ENCODE data around the gene SLC25A44.

Gene SLC25A44

DNA sequence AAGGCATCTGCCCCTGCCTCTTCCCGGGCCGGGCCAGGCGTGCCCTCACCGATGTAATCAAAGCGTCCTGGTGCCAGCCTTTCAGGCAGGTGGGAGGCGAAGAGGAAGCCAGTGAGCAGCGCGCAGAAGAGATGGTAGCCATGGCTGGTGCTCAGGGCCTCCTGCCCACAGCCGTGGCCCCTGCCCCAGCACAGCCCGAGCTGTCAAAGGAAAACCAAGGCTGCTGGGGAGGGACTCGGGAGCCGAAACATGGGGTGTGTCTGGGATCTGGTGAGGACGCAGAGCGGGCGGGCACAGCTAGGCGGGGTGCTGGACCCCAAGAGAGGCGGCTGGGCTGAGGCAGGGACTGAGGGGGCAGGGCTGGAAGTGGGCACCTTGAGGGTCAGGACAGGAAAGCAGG, 50.8 kb downstream of the SLC25A44 start (continued):
- no peak for TF ChIP-seq PATZ1 (CRISPR knock-in tag; IDR thresholded peaks at IDR 0.05; ENCODE audit: borderline replicate concordance)

GRCh38 chr1:156245451-156246232, 51.7 kb downstream of the SLC25A44 start:
- ATAC-seq = no peak

GRCh38 chr1:156246241-156246780, 52.4 kb downstream of the SLC25A44 start:
- ATAC-seq = no peak

More at GRCh38 chr1:156245451-156246232, 51.7 kb downstream of the SLC25A44 start:
- TF ChIP-seq ZNF565 (CRISPR knock-in tag; conservative IDR thresholded peaks at IDR 0.05; ENCODE audit: low read depth) (no peak), PPARA (CRISPR knock-in tag; IDR thresholded peaks at IDR 0.05; ENCODE audit: borderline replicate concordance) (no peak), ZNF8 (CRISPR knock-in tag; IDR thresholded peaks at IDR 0.05) (no peak), ISL1 (CRISPR knock-in tag; IDR thresholded peaks at IDR 0.05) (no peak), ARNTL (CRISPR knock-in tag; IDR thresholded peaks at IDR 0.05; ENCODE audit: borderline replicate concordance, low read depth) (no peak), OSR1 (CRISPR knock-in tag; IDR thresholded peaks at IDR 0.05) (no peak), GLIS3 (CRISPR knock-in tag; IDR thresholded peaks at IDR 0.05) (no peak), RARB (CRISPR knock-in tag; IDR thresholded peaks at IDR 0.05) (no peak), ZNF70 (CRISPR knock-in tag; IDR thresholded peaks at IDR 0.05) (no peak), SNAI2 (CRISPR knock-in tag; IDR thresholded peaks at IDR 0.05) (no peak), ESRRG (CRISPR knock-in tag; IDR thresholded peaks at IDR 0.05) (no peak), ZC3H10 (CRISPR knock-in tag; IDR thresholded peaks at IDR 0.05) (no peak), BACH2 (CRISPR knock-in tag; IDR thresholded peaks at IDR 0.05; ENCODE audit: borderline replicate concordance) (no peak), PATZ1 (CRISPR knock-in tag; IDR thresholded peaks at IDR 0.05; ENCODE audit: borderline replicate concordance) (no peak), CSDC2 (CRISPR knock-in tag; IDR thresholded peaks at IDR 0.05) (no peak), ZFP3 (CRISPR knock-in tag; IDR thresholded peaks at IDR 0.05) (no peak)
- TF ChIP-seq, protein P1, sequence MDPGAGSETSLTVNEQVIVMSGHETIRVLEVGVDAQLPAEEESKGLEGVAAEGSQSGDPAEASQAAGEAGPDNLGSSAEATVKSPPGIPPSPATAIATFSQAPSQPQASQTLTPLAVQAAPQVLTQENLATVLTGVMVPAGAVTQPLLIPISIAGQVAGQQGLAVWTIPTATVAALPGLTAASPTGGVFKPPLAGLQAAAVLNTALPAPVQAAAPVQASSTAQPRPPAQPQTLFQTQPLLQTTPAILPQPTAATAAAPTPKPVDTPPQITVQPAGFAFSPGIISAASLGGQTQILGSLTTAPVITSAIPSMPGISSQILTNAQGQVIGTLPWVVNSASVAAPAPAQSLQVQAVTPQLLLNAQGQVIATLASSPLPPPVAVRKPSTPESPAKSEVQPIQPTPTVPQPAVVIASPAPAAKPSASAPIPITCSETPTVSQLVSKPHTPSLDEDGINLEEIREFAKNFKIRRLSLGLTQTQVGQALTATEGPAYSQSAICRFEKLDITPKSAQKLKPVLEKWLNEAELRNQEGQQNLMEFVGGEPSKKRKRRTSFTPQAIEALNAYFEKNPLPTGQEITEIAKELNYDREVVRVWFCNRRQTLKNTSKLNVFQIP (CRISPR knock-in tag; IDR thresholded peaks at IDR 0.05; ENCODE audit: borderline replicate concordance, low read depth) = no peak

More at GRCh38 chr1:156246241-156246780, 52.4 kb downstream of the SLC25A44 start:
- TF ChIP-seq, protein P1 (CRISPR knock-in tag; IDR thresholded peaks at IDR 0.05; ENCODE audit: borderline replicate concordance, low read depth) = no peak
- no peak for TF ChIP-seq CSRNP3 (CRISPR knock-in tag; IDR thresholded peaks at IDR 0.05)
- TF ChIP-seq TOX (CRISPR knock-in tag; IDR thresholded peaks at IDR 0.05; ENCODE audit: borderline replicate concordance) = no peak
- no peak for TF ChIP-seq GLIS3 (CRISPR knock-in tag; IDR thresholded peaks at IDR 0.05)
- TF ChIP-seq ZNF8 (CRISPR knock-in tag; IDR thresholded peaks at IDR 0.05) = no peak
- no peak for TF ChIP-seq ARNTL (CRISPR knock-in tag; IDR thresholded peaks at IDR 0.05; ENCODE audit: borderline replicate concordance, low read depth)
- no peak for TF ChIP-seq ZNF70 (CRISPR knock-in tag; IDR thresholded peaks at IDR 0.05)
- no peak for TF ChIP-seq ESRRG (CRISPR knock-in tag; IDR thresholded peaks at IDR 0.05)
- no peak for TF ChIP-seq PATZ1 (CRISPR knock-in tag; IDR thresholded peaks at IDR 0.05; ENCODE audit: borderline replicate concordance)
- TF ChIP-seq, protein P2, sequence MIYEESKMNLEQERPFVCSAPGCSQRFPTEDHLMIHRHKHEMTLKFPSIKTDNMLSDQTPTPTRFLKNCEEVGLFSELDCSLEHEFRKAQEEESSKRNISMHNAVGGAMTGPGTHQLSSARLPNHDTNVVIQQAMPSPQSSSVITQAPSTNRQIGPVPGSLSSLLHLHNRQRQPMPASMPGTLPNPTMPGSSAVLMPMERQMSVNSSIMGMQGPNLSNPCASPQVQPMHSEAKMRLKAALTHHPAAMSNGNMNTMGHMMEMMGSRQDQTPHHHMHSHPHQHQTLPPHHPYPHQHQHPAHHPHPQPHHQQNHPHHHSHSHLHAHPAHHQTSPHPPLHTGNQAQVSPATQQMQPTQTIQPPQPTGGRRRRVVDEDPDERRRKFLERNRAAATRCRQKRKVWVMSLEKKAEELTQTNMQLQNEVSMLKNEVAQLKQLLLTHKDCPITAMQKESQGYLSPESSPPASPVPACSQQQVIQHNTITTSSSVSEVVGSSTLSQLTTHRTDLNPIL (CRISPR knock-in tag; IDR thresholded peaks at IDR 0.05; ENCODE audit: low read depth) = no peak
- TF ChIP-seq RARB (CRISPR knock-in tag; IDR thresholded peaks at IDR 0.05) = no peak
- TF ChIP-seq TCF4 (CRISPR knock-in tag; IDR thresholded peaks at IDR 0.05; ENCODE audit: borderline replicate concordance) = no peak
